H1 (cell line): ENCODE data around the gene CADM1. TPM values are rescaled to one million over a fixed set of nuclear protein-coding genes. Genes with fewer than 3 reads are reported as not detected.

Experiments
- CTCF ChIA-PET: fragments of 300-600 bp; sonication (Branson Sonifier 250); formaldehyde crosslinking; loops from one replicate; lab custom pipeline; 2021; ENCODE audit not compliant: partially characterized antibody; lab: Charles Lee
- POLR2A ChIA-PET: fragments of 300-600 bp; sonication (Branson Sonifier 250); formaldehyde crosslinking; loops from one replicate; lab custom pipeline; 2021; ENCODE audit warnings: inconsistent platforms; ENCODE audit not compliant: partially characterized antibody; lab: Charles Lee
- DNase-seq, 2 experiments: peaks; one replicate each; pipeline versions ENCODE4 v3.0.0 to v3.0.0-alpha.2; 2010 to 2022; ENCODE audit warnings: low spot score in 2 of 2, low read depth in 1 of 2, mixed read lengths in 1 of 2
- FAIRE-seq: peaks from 2 replicates; lab custom pipeline; 2011; peaks lifted over from hg19 to GRCh38; lab: Jason Lieb, UNC
- H2AFZ ChIP-seq: 2 replicates; pipeline ENCODE4 v1.8.1; 2012; ENCODE audit warnings: low read length, inconsistent platforms
- H2AK5ac ChIP-seq: 2 replicates; pipeline ENCODE4 v1.6.1; 2013; ENCODE audit warnings: low read depth, low read length
- H2BK120ac ChIP-seq: replicated peaks from 2 replicates; pipeline ENCODE3; 2013; ENCODE audit warnings: low read depth, low read length, inconsistent platforms
- H2BK12ac ChIP-seq: 2 replicates; pipeline ENCODE4 v1.6.1; 2013; ENCODE audit warnings: low read depth, low read length
- H2BK15ac ChIP-seq: 2 replicates; pipeline ENCODE4 v1.6.1; 2013; ENCODE audit warnings: low read length
- H2BK20ac ChIP-seq: 2 replicates; pipeline ENCODE4 v1.6.1; 2013; ENCODE audit warnings: low read length
- H2BK5ac ChIP-seq: 2 replicates; pipeline ENCODE4 v1.6.1; 2013; ENCODE audit warnings: low read depth, low read length
- H3K14ac ChIP-seq: 2 replicates; pipeline ENCODE4 v1.6.1; 2013; ENCODE audit warnings: inconsistent platforms; ENCODE audit not compliant: insufficient read length
- H3K18ac ChIP-seq: 2 replicates; pipeline ENCODE4 v1.6.1; 2013; ENCODE audit warnings: low read length; ENCODE audit errors: extremely low read depth
- H3K23ac ChIP-seq: 2 replicates; pipeline ENCODE4 v1.6.1; 2013; ENCODE audit warnings: inconsistent platforms; ENCODE audit not compliant: insufficient read length
- H3K23me2 ChIP-seq: 2 replicates; pipeline ENCODE4 v1.6.1; 2013; ENCODE audit warnings: low read depth, low read length
- H3K27ac ChIP-seq: 2 replicates; pipeline ENCODE4 v1.6.1; 2011; ENCODE audit warnings: low read depth, low read length, inconsistent platforms
- H3K27me3 ChIP-seq, 4 experiments: replicated peaks in 1 of 4; 1 replicate in 1 of 4; 2 replicates in 3 of 4; pipeline versions ENCODE4 v1.6.1 to v1.8.1; 2011 to 2013; ENCODE audit warnings: low read length in 3 of 4, mild to moderate bottlenecking in 3 of 4, inconsistent platforms in 2 of 4, mixed read lengths in 2 of 4, moderate library complexity in 1 of 4; ENCODE audit not compliant: control insufficient read depth in 3 of 4, insufficient read depth in 3 of 4; ENCODE audit errors: extremely low read depth in 1 of 4
- H3K36me3 ChIP-seq, 4 experiments: 2 replicates each; pipeline versions ENCODE4 v1.6.1 to v1.8.1; 2011 to 2013; ENCODE audit warnings: mild to moderate bottlenecking in 4 of 4, low read length in 3 of 4, moderate library complexity in 2 of 4, control low read depth in 1 of 4, inconsistent platforms in 1 of 4; ENCODE audit not compliant: insufficient read depth in 4 of 4, control insufficient read depth in 2 of 4
- H3K4ac ChIP-seq: replicated peaks from 2 replicates; pipeline ENCODE3; 2013; ENCODE audit warnings: low read length, low read depth, mixed read lengths, inconsistent platforms; ENCODE audit not compliant: insufficient read length
- H3K4me1 ChIP-seq, 4 experiments: replicated peaks in 1 of 4; 1 replicate in 1 of 4; 2 replicates in 3 of 4; pipeline versions ENCODE4 v1.6.1 to v1.8.1; 2011 to 2013; ENCODE audit warnings: low read length in 3 of 4, inconsistent platforms in 2 of 4, mixed read lengths in 1 of 4; ENCODE audit not compliant: insufficient read depth in 4 of 4, control insufficient read depth in 3 of 4
- H3K4me2 ChIP-seq, 2 experiments: 2 replicates each; pipeline versions ENCODE4 v1.6.1 to v1.8.1; 2011 to 2013; ENCODE audit warnings: low read depth in 2 of 2, low read length in 2 of 2, control low read depth in 1 of 2, inconsistent platforms in 1 of 2, mild to moderate bottlenecking in 1 of 2; ENCODE audit not compliant: insufficient read depth in 1 of 2
- H3K4me3 ChIP-seq, 4 experiments: fragments of 200-600, 300-600 bp in 1 of 4; sonication (generic), shearing (Covaris generic), sonication (Bioruptor Twin) in 1 of 4; 2 replicates each; pipeline versions ENCODE4 v1.5.1 to v1.8.1; 2011 to 2016; ENCODE audit warnings: low read length in 4 of 4, low read depth in 3 of 4, control low read depth in 2 of 4, inconsistent platforms in 2 of 4, mild to moderate bottlenecking in 2 of 4, mixed read lengths in 1 of 4, moderate library complexity in 1 of 4; ENCODE audit not compliant: insufficient read depth in 2 of 4; ENCODE audit errors: extremely low read depth in 1 of 4
- H3K56ac ChIP-seq: replicated peaks from 2 replicates; pipeline ENCODE3; 2013; ENCODE audit warnings: low read depth, mild to moderate bottlenecking, mixed read lengths, low read length, inconsistent platforms; ENCODE audit not compliant: insufficient read length
- H3K79me1 ChIP-seq: 2 replicates; pipeline ENCODE4 v1.6.1; 2013; ENCODE audit warnings: low read depth, low read length, control low read depth
- H3K79me2 ChIP-seq, 2 experiments: 2 replicates each; pipeline versions ENCODE4 v1.6.1 to v1.8.1; 2012 to 2013; ENCODE audit warnings: low read length in 2 of 2, mild to moderate bottlenecking in 2 of 2, inconsistent platforms in 1 of 2; ENCODE audit not compliant: insufficient read depth in 2 of 2, control insufficient read depth in 1 of 2
- H3K9ac ChIP-seq, 4 experiments: replicated peaks in 1 of 4; 1 replicate in 1 of 4; 2 replicates in 3 of 4; pipeline versions ENCODE4 v1.6.1 to v1.8.1; 2011 to 2013; ENCODE audit warnings: low read depth in 3 of 4, low read length in 3 of 4, control low read depth in 2 of 4, mild to moderate bottlenecking in 2 of 4, moderate library complexity in 2 of 4, inconsistent platforms in 1 of 4; ENCODE audit errors: extremely low read depth in 1 of 4
- H3K9me3 ChIP-seq, 2 experiments: 2 replicates each; pipeline versions ENCODE4 v1.6.1 to v1.8.1; 2012 to 2013; ENCODE audit warnings: mild to moderate bottlenecking in 2 of 2, moderate library complexity in 2 of 2, control low read depth in 1 of 2, inconsistent platforms in 1 of 2, low read depth in 1 of 2, low read length in 1 of 2, mixed read lengths in 1 of 2; ENCODE audit not compliant: insufficient read depth in 2 of 2
- H4K20me1 ChIP-seq, 2 experiments: replicated peaks in 1 of 2; 2 replicates each; pipeline versions ENCODE3 to v1.8.1; 2011 to 2013; ENCODE audit warnings: inconsistent platforms in 2 of 2, low read length in 2 of 2, mild to moderate bottlenecking in 1 of 2; ENCODE audit not compliant: insufficient read depth in 2 of 2, control insufficient read depth in 1 of 2
- H4K5ac ChIP-seq: 2 replicates; pipeline ENCODE4 v1.6.1; 2013; ENCODE audit warnings: low read length, low read depth, mixed read lengths, inconsistent platforms; ENCODE audit not compliant: insufficient read length
- H4K8ac ChIP-seq: 2 replicates; pipeline ENCODE4 v1.8.0; 2013; ENCODE audit warnings: mild to moderate bottlenecking, moderate library complexity, low read length, inconsistent platforms; ENCODE audit not compliant: insufficient read depth; ENCODE audit errors: extremely low read depth
- H4K91ac ChIP-seq: replicated peaks from 2 replicates; pipeline ENCODE3; 2013; ENCODE audit warnings: low read length, mixed read lengths, inconsistent platforms; ENCODE audit not compliant: insufficient read length
- CTBP2 ChIP-seq: IDR thresholded peaks from 2 replicates; pipeline ENCODE4 v1.7.0; 2011; ENCODE audit warnings: borderline replicate concordance, mild to moderate bottlenecking, moderate library complexity, mixed read lengths, low read length; ENCODE audit not compliant: insufficient read depth, insufficient read length
- KDM5A ChIP-seq: fragments of 200-600 bp; IDR thresholded peaks from 2 replicates; pipeline ENCODE4 v1.7.1; 2012; ENCODE audit warnings: mild to moderate bottlenecking, low read length, inconsistent platforms, mixed read lengths
- WGBS, 2 experiments: shearing (Covaris generic) in 1 of 2; methylation state at CpG; one replicate each; pipeline versions ENCODE4 v1.1.6 to v1.1.7; 2013 to 2015; ENCODE audit warnings: low lambda C conversion rate in 2 of 2, mixed read lengths in 2 of 2, inconsistent platforms in 1 of 2, low coverage in 1 of 2, missing lambda C conversion rate in 1 of 2; ENCODE audit not compliant: insufficient replicate concordance in 2 of 2, insufficient coverage in 1 of 2, insufficient read length in 1 of 2; ENCODE audit errors: extremely low coverage in 1 of 2, missing lambda C conversion rate in 1 of 2; 5-methylcytosine and 5-hydroxymethylcytosine counted together
- polyA plus RNA-seq, 7 experiments: library from polyadenylated mRNA; depleted of rRNA in 3 of 7; stranded (reverse) in 5 of 7; unstranded in 2 of 7; fragments of >200 nt in 5 of 7; fragments of 200-250 nt in 2 of 7; gene quantifications; 1 replicate in 5 of 7; 2 replicates in 1 of 7; 4 replicates in 1 of 7; pipeline versions ENCODE4 v1.2.1 to v1.2.3, GENCODE V29; 2011 to 2013; ENCODE audit warnings: missing spikeins in 2 of 7, mixed read lengths in 2 of 7
- total RNA-seq: library from RNA; stranded (reverse); fragmentation: NEBNext Ultra II Directional; extraction: Animal tissue kit (Norgen Biotek cat#: 25700); gene quantifications from 2 replicates; pipeline ENCODE4 v1.2.1, GENCODE V29; 2021

The CADM1 gene
- total and polyA plus RNA-seq, 2 of the 8 experiments (the other 6 are each of a cell fraction or from before 2014, with no cell fraction given): 8.3 to 25.3 TPM

- H4K20me1 ChIP-seq: no peaks in the 10 kb centered on the region
- H4K5ac ChIP-seq: no peak overlapping the region
- no peak overlapping the region for H2BK120ac ChIP-seq
- FAIRE-seq: no peak
- no peak overlapping the region for H3K14ac ChIP-seq
- H2BK20ac ChIP-seq: no peak overlapping the region
- WGBS, 2 experiments: 95% methylated on average over 4 of the region's 4 CpGs; no CpG with 5 or more reads in 1 of the 2 experiments
- no peak overlapping the region for H3K27ac ChIP-seq
- no peak overlapping the region for H2BK15ac ChIP-seq
- no peak overlapping the region for H2AFZ ChIP-seq
- H4K91ac ChIP-seq: no peak overlapping the region
- no peaks in the 10 kb centered on the region for H3K79me1 ChIP-seq
- H3K4ac ChIP-seq: no peak overlapping the region
- no peak overlapping the region for H2BK12ac ChIP-seq
- no peaks in the 10 kb centered on the region for H3K79me2 ChIP-seq
- no peaks in the 10 kb centered on the region for H3K36me3 ChIP-seq
- H2AK5ac ChIP-seq: no peak overlapping the region
- no peak overlapping the region for H3K56ac ChIP-seq
- no peak overlapping the region for H3K18ac ChIP-seq
- ChIA-PET POLR2A (no interaction called here), CTCF (no interaction called here)
- H3K4me2 ChIP-seq: no peak overlapping the region
- DNase-seq: no peak
- no peak for TF ChIP-seq KDM5A
- no peak for TF ChIP-seq CTBP2
- H3K23ac ChIP-seq: no peak overlapping the region
- no peak overlapping the region for H4K8ac ChIP-seq
- H3K27me3 ChIP-seq: no peaks in the 10 kb centered on the region
- H3K23me2 ChIP-seq: no peaks in the 10 kb centered on the region
- no peak overlapping the region for H3K9ac ChIP-seq
- no peaks in the 10 kb centered on the region for H3K9me3 ChIP-seq
- H3K4me1 ChIP-seq: peaks cover 4 to 13% (median 9%) of the 10 kb centered on the region in 4 experiments; a peak in 6 of 7 replicates
- no peak overlapping the region for H2BK5ac ChIP-seq
- no peak overlapping the region for H3K4me3 ChIP-seq
Measured at GRCh38 chr11:115220911-115221310, 283.3 kb downstream of the CADM1 start.
